Measurements from ENCODE around the gene C14orf119. TPM values are rescaled to one million over a fixed set of nuclear protein-coding genes. Genes with fewer than 3 reads are reported as not detected.

The C14orf119 gene
- total RNA-seq, 2 experiments from 2014 or later = 42.4 to 44.5 TPM

GRCh38 chr14:23101986-23102625 lies 6.8 kb downstream of the C14orf119 start:
- no TSS peak for BruUV-seq (replicated peaks)
- TF ChIP-seq EZH2phosphoT487 (IDR thresholded peaks at IDR 0.05; ENCODE audit: borderline replicate concordance, low read depth, low read length) (no peak), CTCF (conservative IDR thresholded peaks at IDR 0.05; ENCODE audit: low read length) (no peak)
- H3K9me2 ChIP-seq (ENCODE audit: insufficient read depth, low read length) = no peaks in the 10 kb centered on the region
- peaks cover 4% of the 10 kb centered on the region; the same call in 1 of the 2 replicates for H4K20me1 ChIP-seq (ENCODE audit: insufficient read depth, low read length)
- peaks cover 23% of the 10 kb centered on the region for H3K36me3 ChIP-seq (ENCODE audit: insufficient read depth, low read length)
- intact Hi-C loops (cut with micrococcal nuclease; ENCODE audit: unreplicated experiment) = no loop called here
- H3K4me3 ChIP-seq (ENCODE audit: low read depth, low read length, poor library complexity, severe bottlenecking) = no peak overlapping the region
- H3K9me3 ChIP-seq (ENCODE audit: low read length) = no peaks in the 10 kb centered on the region
- CTCF ChIA-PET (ENCODE audit: unreplicated experiment) = interaction anchor here (0.5 kb wide), 1 partner anchor 157 kb away, joined by 3 read pairs; no protein-coding TSS in a partner anchor
- H3K4me1 ChIP-seq (ENCODE audit: insufficient read depth, low read length, poor library complexity, severe bottlenecking) = peaks cover 4% of the 10 kb centered on the region
- no peak overlapping the region for H3K27ac ChIP-seq (ENCODE audit: low read depth, low read length, poor library complexity, severe bottlenecking)
- H3K79me2 ChIP-seq (ENCODE audit: insufficient read depth, low read depth, low read length) = peaks cover 8% of the 10 kb centered on the region; the same call in 1 of the 2 replicates
- H3K4me2 ChIP-seq (ENCODE audit: low read length) = no peak overlapping the region
- POLR2A ChIA-PET = no interaction called here
- no peak overlapping the region for H2AFZ ChIP-seq (ENCODE audit: low read length)
- no peak for DNase-seq (ENCODE audit: low spot score)

- BruUV-seq (replicated peaks) = no TSS peak
- POLR2A ChIA-PET = no interaction called here
- Histone ChIP-seq H3K4me3 (ENCODE audit: low read depth, low read length, poor library complexity, severe bottlenecking) (no peak overlapping the region), H2AFZ (ENCODE audit: low read length) (no peak overlapping the region), H3K27ac (ENCODE audit: low read depth, low read length, poor library complexity, severe bottlenecking) (no peak overlapping the region), H4K20me1 (ENCODE audit: insufficient read depth, low read length) (0 out of 2 replicates have a peak, but pooled peaks cover 4% of the 10 kb centered on the region), H3K4me1 (ENCODE audit: insufficient read depth, low read length, poor library complexity, severe bottlenecking) (no peaks in the 10 kb centered on the region), H3K4me2 (ENCODE audit: low read length) (no peak overlapping the region), H3K9me2 (ENCODE audit: insufficient read depth, low read length) (no peaks in the 10 kb centered on the region), H3K79me2 (ENCODE audit: insufficient read depth, low read depth, low read length) (peaks cover 1% of the 10 kb centered on the region; the same call in 1 of the 2 replicates), H3K36me3 (ENCODE audit: insufficient read depth, low read length) (peaks cover 16% of the 10 kb centered on the region), H3K9me3 (ENCODE audit: low read length) (no peaks in the 10 kb centered on the region)
- no peak for TF ChIP-seq EZH2phosphoT487 (IDR thresholded peaks at IDR 0.05; ENCODE audit: borderline replicate concordance, low read depth, low read length)
- TF ChIP-seq CTCF (conservative IDR thresholded peaks at IDR 0.05; ENCODE audit: low read length) = no peak
- no peak for DNase-seq (ENCODE audit: low spot score)
- CTCF ChIA-PET (ENCODE audit: unreplicated experiment) = interaction anchor here (0.5 kb wide), 1 partner anchor 158 kb away, joined by 3 read pairs; no protein-coding TSS in a partner anchor
- intact Hi-C loops (cut with micrococcal nuclease; ENCODE audit: unreplicated experiment) = no loop called here
Observed at GRCh38 chr14:23102801-23103200, 7.5 kb downstream of the C14orf119 start.

DNA sequence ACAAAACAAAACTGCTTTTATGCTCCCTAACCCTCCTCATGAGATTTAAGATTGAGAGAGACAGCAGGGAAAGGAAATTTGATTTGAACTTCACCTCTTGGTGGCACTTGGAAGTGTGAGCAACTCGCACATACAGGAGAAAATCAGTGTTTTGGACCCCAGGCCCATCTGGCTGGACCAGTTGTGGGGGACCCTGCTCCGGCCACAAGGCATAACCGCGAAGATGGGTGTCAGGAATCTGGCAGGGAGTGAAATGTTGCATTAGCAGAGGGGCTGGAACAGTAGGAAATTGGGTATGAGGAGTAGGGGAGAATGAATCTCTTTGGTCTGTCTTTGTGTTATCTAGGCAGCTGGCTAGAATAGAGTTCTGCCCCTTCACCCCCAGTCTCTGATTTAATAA lies 8.3 kb downstream of the C14orf119 start:
- ChIA-PET POLR2A (no interaction called here), CTCF (ENCODE audit: unreplicated experiment) (no interaction called here)
- BruUV-seq (replicated peaks) = no TSS peak
- H3K4me3 ChIP-seq (ENCODE audit: low read depth, low read length, poor library complexity, severe bottlenecking) = no peak overlapping the region
- no peaks in the 10 kb centered on the region for H4K20me1 ChIP-seq (ENCODE audit: insufficient read depth, low read length)
- H3K27ac ChIP-seq (ENCODE audit: low read depth, low read length, poor library complexity, severe bottlenecking) = no peak overlapping the region
- no peak overlapping the region for H2AFZ ChIP-seq (ENCODE audit: low read length)
- no peaks in the 10 kb centered on the region for H3K4me1 ChIP-seq (ENCODE audit: insufficient read depth, low read length, poor library complexity, severe bottlenecking)
- H3K9me3 ChIP-seq (ENCODE audit: low read length) = no peaks in the 10 kb centered on the region
- H3K9me2 ChIP-seq (ENCODE audit: insufficient read depth, low read length) = no peaks in the 10 kb centered on the region
- intact Hi-C loops (cut with micrococcal nuclease; ENCODE audit: unreplicated experiment) = no loop called here
- H3K36me3 ChIP-seq (ENCODE audit: insufficient read depth, low read length) = peaks cover 8% of the 10 kb centered on the region
- no peak overlapping the region for H3K4me2 ChIP-seq (ENCODE audit: low read length)
- TF ChIP-seq CTCF (conservative IDR thresholded peaks at IDR 0.05; ENCODE audit: low read length) (no peak), EZH2phosphoT487 (IDR thresholded peaks at IDR 0.05; ENCODE audit: borderline replicate concordance, low read depth, low read length) (no peak)
- DNase-seq (ENCODE audit: low spot score) = no peak
- no peaks in the 10 kb centered on the region for H3K79me2 ChIP-seq (ENCODE audit: insufficient read depth, low read depth, low read length)

All from OCI-LY7 (cell line).